ENCODE measurements around the gene SLC38A8.

GRCh38 chr16:84054271-84054670 is 11.7 kb upstream of the SLC38A8 start:
- no peak for TF ChIP-seq POLR2A (IDR thresholded peaks at IDR 0.05)
- TF ChIP-seq CTCF (IDR thresholded peaks at IDR 0.05) = no peak
